H1 (cell line): Measurements from ENCODE around the gene KLF12.

Experiments
- ATF3 ChIP-seq: IDR thresholded peaks from 2 replicates; pipeline ENCODE4 v1.6.1; 2011; ENCODE audit warnings: low read depth, mild to moderate bottlenecking, low read length; ENCODE audit not compliant: insufficient read depth
- BACH1 ChIP-seq: IDR thresholded peaks from 2 replicates; pipeline ENCODE4 v1.6.1; 2012; ENCODE audit warnings: low read length, improper control_type of control experiment
- EGR1 ChIP-seq: IDR thresholded peaks from 2 replicates; pipeline ENCODE4 v1.6.1; 2011; ENCODE audit warnings: low read depth, low read length, borderline replicate concordance
- MAX ChIP-seq: IDR thresholded peaks from 2 replicates; pipeline ENCODE4 v1.6.1; 2012; ENCODE audit warnings: inconsistent platforms
- POLR2AphosphoS5 ChIP-seq: IDR thresholded peaks from 2 replicates; pipeline ENCODE4 v1.6.1; 2011; ENCODE audit warnings: low read depth, low read length
- TEAD4 ChIP-seq: IDR thresholded peaks from 2 replicates; pipeline ENCODE4 v1.6.1; 2012; ENCODE audit warnings: low read depth, low read length, inconsistent platforms, mixed read lengths

- TF ChIP-seq ATF3 (no peak), TEAD4 (no peak), EGR1 (no peak), POLR2AphosphoS5 (no peak), BACH1 (no peak), MAX (no peak)
Observed at GRCh38 chr13:74166261-74167004, 32.2 kb upstream of the KLF12 start.
